ENCODE data around the gene ENG.

The ENG gene

DNA sequence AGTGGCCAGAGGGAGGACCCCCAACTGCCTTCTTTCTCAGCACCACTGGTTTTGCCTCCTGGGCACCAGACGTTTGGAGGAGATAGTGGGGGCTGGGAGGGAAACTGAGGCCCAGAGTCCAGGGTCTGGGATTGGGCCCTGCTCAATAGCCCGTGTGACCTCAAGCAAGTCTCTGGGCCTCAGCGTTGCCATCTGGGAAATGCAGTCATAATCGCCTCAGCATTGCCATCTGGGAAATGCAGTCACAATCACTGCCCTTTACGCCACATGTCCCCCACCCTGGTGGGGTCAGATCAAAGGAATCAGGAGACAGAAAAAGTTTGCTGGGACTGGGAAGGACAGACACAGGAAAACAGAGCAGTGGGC lies 77.6 kb downstream of the ENG start:
- ATAC-seq, result no peak
- peak; percentile 54 for DNase-seq

DNA sequence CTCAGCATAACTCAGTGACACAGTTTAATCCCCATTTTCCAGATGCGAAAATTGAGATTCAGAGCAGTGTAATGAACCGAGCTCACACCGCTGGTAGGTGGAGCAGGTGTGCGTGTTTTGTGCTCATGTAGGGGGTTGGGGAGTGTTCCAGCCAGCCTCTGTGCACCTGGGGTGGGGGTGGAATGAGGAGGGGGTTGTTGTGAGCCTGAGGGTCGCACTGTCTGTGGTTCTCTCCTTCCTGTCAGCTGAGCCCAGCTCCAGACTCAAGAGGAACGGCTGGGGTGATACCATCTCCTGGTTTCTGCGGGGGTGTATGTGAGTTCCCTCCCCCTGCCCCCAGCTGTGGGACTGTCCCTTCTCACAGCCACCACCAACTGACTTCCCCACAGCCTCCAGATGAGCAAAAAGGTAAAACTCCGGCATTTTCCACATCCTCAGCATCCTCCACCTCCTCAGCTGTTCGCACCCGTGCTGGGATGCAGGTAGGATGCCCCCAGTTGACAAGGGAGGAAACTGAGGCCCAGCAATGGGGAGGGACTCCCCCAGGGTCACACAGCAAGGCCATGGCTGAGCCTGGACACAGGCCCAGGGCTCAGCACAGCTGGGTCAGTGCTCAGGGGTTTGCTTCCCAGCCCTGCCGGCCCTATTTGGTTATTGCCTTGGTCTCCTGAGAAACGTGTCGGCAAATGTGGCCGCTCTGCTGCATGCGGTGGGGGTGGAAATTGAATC lies 78.1 kb downstream of the ENG start:
- DNase-seq, result peak; percentile 79
- ATAC-seq, result peak; percentile 28

DNA sequence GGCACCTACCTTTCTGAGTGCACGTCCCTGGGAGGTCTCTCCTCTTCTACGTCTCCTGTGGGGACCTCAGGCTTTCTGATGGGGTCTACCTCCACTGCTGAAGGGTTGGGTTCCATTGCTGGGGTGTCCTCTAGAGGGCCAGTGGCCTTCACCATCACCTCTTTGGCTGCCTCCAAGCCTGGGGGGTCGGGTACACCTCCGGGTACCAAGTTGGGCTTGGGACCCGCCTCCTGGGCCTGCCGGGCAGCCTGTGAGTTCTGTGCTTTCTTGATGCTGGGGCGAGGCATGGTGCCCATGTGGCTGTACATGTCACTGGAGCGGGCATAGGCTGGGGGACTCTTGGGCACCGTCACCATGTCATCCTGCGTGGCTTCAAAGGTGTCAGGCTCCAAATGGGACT lies 80.5 kb downstream of the ENG start:
- no peak for DNase-seq
- ATAC-seq, result no peak

DNA sequence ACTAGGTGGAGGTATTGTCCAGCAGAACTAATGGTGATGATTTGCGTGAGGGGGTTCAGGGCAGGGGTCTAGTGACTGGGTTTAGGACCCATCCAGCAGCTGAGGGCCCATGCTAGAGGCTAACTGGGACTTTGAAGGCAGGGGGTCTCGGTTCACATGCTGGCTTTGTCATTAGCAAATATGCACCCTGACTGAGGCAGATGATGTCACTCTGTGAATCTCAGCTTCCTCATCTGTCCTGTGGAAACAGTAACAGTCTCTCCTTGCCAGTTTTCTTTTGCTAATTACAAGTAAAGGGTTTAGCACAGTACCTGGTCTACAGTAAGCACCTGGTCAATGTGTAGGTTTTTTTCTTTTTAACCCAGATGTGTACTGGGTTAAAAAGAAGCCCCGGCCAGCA lies 81.2 kb downstream of the ENG start:
- DNase-seq (no peak), ATAC-seq (no peak)

DNA sequence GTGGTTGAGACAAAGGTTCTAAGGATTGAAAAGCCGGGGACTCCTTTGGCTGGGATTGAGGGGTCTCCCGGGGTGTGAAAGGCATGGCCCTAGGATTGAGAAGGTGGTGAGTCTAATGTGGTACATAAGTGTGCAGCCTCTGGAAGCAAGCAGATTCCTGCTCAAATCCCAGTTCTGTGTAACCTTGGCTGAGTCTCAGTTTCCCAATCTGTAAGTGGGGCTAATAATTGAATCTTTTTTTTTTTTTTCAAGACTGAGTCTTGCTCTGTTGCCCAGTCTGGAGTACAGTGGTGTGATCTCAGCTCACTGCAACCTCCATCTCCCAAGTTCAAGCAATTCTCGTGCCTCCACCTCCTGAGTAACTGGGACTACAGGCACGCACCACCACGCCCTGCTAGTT lies 81.9 kb downstream of the ENG start:
- DNase-seq (no peak), ATAC-seq (no peak)

DNA sequence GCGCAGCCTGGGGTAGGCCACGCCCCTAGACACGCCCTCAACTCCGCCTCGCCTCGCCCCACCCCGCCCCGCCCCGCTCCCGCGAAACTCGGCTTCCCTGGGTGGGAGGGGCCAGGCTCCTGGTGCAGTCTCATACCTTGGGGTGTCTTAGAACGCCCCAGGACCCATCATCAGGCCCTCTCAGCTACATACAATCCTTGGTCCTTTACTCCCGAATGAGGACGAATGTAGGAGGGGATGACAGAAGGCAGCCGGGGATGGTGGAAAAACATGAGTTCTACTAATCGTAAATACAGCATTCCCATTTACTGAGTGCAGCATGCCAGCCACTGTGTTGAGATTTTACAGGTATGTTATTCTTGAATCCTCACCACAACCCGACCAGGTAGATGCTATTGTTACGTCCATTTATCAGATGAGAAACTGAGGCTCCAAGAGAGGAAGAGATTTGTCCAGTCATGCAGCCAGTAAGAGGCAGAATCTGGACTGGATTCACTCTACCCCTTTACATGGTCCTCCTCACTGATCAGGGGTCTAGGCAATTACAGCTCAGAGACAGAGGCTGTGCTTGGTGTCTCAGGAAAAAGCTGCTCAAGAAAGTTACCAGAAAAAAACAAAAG lies 82.8 kb downstream of the ENG start:
- DNase-seq (no peak), ATAC-seq (no peak)

DNA sequence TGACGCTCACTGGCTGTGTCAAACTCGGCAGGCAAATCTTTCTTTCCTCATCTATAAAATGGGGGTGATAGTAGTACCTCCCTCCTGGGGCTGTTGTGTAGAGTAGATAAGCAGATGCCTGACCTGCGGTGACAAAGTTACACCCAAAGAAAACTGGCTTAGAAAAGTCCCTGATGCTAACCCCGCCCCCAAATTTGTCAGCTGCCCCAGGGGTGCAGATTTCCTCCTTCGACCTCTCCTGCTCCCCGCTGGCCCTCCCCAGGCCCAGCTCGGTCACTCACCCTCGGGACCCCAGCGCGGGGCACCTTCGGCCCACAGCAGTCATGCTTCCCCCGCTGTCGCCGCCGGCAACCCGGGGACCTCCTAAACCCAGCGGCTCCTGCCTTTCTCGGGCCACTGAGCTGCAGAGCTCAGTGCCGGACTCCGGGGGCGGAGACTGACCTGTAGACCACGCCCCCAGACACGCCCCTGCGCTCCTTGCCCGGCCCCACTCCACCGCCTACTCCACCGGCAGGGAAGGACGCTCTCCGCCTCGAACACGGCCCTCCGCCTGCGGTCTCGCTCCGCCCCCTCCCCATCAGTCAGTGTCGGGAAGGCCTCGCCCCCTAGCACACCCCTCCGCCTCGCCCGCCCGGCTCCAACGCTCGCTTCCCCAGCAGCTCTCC lies 83.4 kb downstream of the ENG start:
- ATAC-seq (peak; percentile 94), DNase-seq (peak; percentile 97)

DNA sequence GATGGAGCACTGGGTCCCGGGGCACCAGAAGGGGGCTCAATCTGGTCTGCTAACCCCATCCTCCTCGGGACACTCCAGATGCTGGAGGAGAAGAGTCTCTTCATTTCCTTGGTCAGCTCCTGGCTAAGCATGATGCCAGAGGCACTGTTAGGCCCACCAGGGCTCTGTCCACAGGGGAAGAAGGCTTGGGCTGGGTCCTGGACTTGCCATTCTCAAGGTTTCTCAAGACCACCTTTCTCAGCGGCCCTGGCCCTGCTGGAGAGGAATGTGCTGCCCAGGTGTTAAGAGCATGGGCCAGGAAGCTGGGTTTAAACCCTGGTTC lies 83.9 kb downstream of the ENG start:
- DNase-seq (no peak), ATAC-seq (no peak)

DNA sequence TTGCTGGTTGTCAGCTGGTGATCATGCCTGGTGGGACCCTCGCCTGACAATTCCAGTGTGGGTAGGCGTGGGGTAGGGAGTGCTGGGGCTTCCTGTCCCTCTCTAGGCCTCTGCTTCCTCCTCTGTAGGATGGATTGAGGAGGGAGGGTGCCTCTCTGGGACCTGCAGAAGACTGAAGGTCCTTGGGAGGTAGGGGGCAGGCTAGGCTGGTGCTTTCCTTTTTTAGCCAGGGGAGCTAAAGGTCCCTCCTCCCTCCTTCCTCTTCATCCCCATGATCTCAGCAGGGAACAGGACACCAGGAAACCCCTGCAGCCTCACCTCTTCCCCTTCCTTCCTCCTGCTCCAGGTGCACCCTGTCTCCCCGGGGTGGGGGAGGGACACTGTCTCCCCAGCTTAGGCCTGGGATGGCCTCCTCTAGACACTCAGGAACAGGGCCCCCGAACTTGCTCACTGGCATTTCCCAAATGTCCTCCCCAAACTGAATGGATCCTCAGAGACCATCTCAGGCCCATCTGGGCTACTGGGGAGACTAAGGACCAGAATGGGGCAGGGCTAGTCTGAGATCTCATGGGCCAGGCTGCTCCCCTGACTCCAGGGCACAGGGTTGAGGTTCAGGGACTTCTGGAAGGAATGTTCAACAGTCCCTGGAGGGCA lies 84.4 kb downstream of the ENG start:
- DNase-seq (no peak), ATAC-seq (no peak)

DNA sequence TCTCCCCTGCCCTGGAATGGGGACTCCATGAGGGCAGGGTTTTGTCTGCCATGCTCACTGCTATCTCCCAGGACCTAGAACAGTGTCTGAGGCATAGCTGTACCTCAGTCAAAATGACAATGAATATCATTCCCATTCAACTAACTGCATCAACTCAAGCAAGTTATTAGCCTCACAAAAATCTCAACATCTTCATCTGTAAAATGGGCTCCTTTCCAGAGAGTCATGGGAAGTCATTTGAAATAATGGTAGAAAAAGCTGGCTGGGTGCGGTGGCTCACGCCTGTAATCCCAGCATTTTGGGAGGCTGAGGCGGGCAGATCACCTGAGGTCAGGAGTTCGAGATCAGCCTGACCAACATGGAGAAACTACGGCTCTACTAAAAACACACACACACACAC lies 85.4 kb downstream of the ENG start:
- ATAC-seq (no peak), DNase-seq (no peak)

DNA sequence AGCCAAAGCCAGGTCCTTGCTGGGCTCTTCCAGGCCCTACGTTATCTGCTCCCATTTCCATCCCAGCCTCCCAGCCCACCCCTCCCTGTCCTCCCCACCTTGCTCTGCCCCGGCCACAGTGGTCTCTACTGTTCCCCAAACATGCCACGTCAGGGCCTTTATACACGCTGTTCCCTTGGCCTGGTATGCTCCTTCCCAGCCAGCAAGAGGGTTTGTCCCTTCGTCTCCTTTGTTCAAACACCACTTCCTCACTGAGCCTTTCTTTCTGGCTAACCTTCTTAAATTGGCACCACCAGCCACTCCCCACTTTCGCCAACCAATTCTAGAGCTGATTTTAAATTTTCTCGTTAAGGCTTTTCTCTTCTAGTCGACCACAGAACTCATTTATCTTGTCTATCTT lies 85.8 kb downstream of the ENG start:
- ATAC-seq (no peak), DNase-seq (no peak)

DNA sequence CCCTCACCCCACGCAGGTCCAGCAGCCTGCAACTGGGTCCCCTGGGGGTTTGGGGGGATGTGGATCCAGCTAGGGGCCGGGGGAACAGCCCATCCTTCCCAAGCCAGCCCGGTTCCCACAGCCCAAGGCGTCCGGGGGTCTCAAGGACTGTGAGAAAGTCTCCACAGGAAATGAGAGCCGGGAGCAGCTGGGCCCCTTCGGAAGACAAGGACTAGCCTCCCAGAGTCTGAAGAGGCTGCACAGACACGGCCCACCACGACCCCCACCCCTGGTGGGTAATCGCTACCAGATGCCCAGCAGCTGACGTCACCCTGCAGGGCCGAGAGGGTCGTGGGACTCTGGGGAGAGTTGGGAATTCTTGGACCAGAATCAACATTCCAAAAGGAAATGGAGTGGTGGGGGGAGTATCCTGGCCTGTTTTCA lies 86.5 kb downstream of the ENG start:
- no peak for ATAC-seq
- no peak for DNase-seq

DNA sequence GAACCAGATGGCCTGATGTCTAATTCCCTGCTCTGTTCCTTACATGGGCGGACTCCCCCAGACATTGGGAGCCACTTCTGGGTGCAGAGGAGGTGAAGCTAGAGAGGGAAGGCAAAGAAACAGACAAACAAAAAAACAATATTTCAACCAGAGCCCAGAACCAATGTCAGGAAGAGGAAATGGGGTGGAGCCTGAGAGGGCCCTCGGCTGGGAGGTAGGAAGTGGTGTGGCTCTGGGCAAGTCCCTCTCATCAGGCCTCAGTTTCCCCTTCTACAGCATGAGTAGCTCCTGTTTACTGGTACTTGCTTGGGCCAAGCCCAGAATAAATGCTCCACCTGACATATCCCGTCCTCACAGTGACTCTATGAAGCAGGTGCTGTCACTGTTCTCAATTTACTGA lies 87.0 kb downstream of the ENG start:
- ATAC-seq, result no peak
- DNase-seq, result no peak

DNA sequence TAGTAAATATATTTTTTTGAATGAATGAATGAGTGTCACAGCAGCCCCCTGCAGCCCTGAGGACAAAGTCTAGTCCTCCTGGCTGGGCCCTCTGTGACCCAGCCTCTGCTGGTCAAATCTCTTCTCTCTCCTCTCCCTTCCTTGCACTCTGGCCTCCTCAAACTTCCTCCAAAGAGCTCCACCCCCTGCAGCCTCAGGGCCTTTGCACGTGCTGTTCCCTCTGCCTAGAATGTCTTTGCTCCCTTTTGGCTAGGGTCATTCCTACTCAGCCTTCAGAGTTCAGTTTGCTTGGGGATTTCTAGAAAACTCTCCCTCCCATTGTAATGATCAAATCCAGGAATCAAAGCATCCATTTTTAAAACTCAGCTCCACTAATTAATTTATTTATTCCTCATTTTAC lies 89.0 kb downstream of the ENG start:
- no peak for ATAC-seq
- no peak for DNase-seq
